ENCODE measurements around the gene ZNF530.

- no peak for TF ChIP-seq POLR2AphosphoS5 (IDR thresholded peaks at IDR 0.05; ENCODE audit: low read depth)
- TF ChIP-seq, protein P1, sequence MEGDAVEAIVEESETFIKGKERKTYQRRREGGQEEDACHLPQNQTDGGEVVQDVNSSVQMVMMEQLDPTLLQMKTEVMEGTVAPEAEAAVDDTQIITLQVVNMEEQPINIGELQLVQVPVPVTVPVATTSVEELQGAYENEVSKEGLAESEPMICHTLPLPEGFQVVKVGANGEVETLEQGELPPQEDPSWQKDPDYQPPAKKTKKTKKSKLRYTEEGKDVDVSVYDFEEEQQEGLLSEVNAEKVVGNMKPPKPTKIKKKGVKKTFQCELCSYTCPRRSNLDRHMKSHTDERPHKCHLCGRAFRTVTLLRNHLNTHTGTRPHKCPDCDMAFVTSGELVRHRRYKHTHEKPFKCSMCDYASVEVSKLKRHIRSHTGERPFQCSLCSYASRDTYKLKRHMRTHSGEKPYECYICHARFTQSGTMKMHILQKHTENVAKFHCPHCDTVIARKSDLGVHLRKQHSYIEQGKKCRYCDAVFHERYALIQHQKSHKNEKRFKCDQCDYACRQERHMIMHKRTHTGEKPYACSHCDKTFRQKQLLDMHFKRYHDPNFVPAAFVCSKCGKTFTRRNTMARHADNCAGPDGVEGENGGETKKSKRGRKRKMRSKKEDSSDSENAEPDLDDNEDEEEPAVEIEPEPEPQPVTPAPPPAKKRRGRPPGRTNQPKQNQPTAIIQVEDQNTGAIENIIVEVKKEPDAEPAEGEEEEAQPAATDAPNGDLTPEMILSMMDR (conservative IDR thresholded peaks at IDR 0.05; ENCODE audit: low read depth in 2 of 2), result peak in 1 of 2 experiments; percentile 33; a peak in 1 of 4 replicates
- TF ChIP-seq EZH2phosphoT487 (IDR thresholded peaks at IDR 0.05; ENCODE audit: unreplicated experiment), result no peak
- no peak for TF ChIP-seq EZH2 (IDR thresholded peaks at IDR 0.05; ENCODE audit: low read depth, unreplicated experiment)
- TF ChIP-seq REST (IDR thresholded peaks at IDR 0.05; ENCODE audit: unreplicated experiment), result no peak
- no peak for TF ChIP-seq JUNB (IDR thresholded peaks at IDR 0.05; ENCODE audit: unreplicated experiment)
- TF ChIP-seq, protein P2, sequence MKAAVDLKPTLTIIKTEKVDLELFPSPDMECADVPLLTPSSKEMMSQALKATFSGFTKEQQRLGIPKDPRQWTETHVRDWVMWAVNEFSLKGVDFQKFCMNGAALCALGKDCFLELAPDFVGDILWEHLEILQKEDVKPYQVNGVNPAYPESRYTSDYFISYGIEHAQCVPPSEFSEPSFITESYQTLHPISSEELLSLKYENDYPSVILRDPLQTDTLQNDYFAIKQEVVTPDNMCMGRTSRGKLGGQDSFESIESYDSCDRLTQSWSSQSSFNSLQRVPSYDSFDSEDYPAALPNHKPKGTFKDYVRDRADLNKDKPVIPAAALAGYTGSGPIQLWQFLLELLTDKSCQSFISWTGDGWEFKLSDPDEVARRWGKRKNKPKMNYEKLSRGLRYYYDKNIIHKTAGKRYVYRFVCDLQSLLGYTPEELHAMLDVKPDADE (IDR thresholded peaks at IDR 0.05), result no peak
- TF ChIP-seq NANOG (IDR thresholded peaks at IDR 0.05; ENCODE audit: borderline replicate concordance), result no peak
- no peak for TF ChIP-seq CREB1 (CRISPR knock-in tag; IDR thresholded peaks at IDR 0.05; ENCODE audit: low read depth)
- no peak for TF ChIP-seq ZNF331 (CRISPR knock-in tag; IDR thresholded peaks at IDR 0.05; ENCODE audit: low read depth)
- TF ChIP-seq STAT1 (IDR thresholded peaks at IDR 0.05; ENCODE audit: unreplicated experiment), result no peak
These were observed 48.8 kb downstream of the ZNF530 start for GRCh38 chr19:57648331-57649003.

Measured in GM23338 (cell line).